ENCODE data around the gene CEP44.
"Not testable (repeated sequence)": the region's sequence is repeated elsewhere in the genome, so short reads cannot be mapped to it uniquely, and the experiment has no call there.

Gene CEP44

DNA sequence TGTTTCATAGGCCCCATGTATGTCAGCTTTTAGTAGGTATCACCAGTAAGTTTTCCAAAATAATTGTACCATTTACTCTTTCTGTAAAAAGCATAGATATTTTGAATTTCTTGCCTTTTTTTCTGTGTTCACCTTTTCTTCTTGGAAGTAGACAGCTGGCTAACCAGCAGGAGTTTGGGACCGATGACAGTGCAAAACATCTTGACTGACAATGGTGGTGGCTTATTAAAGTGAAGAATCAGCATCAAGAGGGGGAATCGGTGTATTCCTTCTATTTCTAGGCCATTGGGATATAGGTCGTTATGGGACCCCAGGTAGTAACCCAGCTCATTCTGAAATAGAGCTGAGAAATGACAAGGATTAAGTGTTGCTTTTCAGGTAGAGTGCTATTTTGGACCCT is 3.2 kb downstream of the CEP44 start:
- FAIRE-seq (no peak), DNase-seq (ENCODE audit: insufficient read length, low spot score) (no peak)
- TF ChIP-seq POLR2A (IDR thresholded peaks at IDR 0.05; ENCODE audit: low read depth, low read length), result no peak

DNA sequence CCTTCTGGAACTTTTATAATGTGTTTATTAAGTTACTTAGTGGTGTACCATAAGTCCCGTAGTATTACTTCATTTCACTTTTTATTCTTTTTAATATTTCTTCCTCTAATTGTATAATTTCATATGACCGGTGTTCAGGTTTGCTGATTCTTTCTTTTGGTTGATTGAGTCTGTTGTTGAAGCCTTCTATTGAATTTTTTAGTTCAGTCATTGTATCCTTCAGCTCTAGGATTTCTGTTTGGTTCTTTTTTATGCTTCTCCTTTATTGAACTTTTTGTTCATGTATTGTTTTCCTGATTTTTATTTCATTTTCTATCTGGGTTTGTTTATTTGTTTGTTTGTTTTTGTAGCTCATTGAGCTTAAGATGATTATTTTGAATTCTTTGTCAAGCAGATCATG is 8.8 kb downstream of the CEP44 start:
- DNase-seq (ENCODE audit: insufficient read length, low spot score) (no peak), FAIRE-seq (no peak)
- TF ChIP-seq POLR2A (IDR thresholded peaks at IDR 0.05; ENCODE audit: low read depth, low read length), result no peak

DNA sequence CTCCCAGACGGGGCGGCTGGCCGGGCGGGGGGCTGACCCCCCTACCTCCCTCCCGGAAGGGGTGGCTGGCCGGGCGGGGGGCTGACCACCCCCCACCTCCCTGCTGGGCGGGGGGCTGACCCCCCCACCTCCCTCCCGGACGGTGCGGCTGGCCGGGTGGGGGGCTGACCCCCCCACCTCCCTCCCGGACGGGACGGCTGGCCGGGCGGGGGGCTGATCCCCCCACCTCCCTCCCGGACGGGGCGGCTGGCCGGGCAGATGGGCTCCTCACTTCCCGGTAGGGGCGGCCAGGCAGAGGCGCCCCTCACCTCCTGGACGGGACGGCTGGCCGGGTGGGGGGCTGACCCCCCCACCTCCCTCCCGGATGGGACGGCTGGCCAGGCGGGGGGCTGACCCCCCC is 10.9 kb downstream of the CEP44 start:
- FAIRE-seq; DNase-seq (ENCODE audit: insufficient read length, low spot score): not testable (repeated sequence)

DNA sequence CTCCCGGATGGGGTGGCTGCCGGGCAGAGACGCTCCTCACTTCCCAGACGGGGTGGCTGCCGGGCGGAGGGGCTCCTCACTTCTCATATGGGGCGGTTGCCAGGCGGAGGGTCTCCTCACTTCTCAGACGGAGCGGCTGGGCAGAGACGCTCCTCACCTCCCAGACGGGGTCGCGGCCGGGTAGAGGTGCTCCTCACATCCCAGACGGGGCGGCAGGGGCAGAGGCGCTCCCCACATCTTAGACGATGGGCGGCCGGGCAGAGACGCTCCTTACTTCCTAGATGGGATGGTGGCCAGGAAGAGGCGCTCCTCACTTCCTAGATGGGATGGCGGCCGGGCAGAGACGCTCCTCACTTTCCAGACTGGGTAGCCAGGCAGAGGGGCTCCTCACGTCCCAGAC is 11.4 kb downstream of the CEP44 start:
- not testable (repeated sequence) for DNase-seq (ENCODE audit: insufficient read length, low spot score); FAIRE-seq

DNA sequence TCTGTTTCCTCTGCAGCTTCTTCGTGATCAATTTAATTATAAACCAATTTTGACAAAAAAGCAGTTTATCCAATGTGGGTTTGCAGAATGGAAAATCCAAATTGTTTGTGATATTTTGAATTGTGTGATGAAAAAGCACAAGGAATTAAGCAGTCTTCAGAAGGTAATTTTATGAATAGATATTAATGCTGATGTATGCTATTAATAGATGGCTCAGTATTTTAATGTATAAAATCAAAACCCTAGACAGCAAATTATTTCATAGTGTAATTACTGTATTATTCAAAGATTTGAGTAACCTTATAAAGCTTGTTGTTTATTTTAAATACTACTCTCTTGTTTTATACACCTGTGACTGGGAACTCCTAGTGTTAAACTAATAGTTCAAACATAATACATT is 20.0 kb downstream of the CEP44 start:
- no peak for TF ChIP-seq POLR2A (IDR thresholded peaks at IDR 0.05; ENCODE audit: low read depth, low read length)
- no peak for FAIRE-seq
- no peak for DNase-seq (ENCODE audit: insufficient read length, low spot score)

DNA sequence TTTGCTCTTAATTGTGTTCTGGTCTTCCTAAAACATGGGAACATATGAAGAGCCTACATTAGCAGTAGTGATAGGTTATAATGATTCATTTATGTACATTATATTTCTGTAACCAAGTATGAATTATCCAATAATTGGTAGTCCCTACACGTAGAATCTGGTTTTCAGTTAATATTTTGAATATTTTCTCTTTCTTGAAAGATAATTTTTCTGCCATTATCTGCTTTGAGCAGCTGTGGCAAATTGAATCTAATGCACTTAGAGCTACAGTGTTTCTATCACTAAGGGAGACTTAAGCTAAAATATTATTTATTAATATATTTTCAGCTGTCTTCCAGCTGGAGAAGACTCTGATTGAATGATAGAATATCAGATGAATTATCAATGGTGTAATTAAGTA is 21.0 kb downstream of the CEP44 start:
- no peak for TF ChIP-seq POLR2A (IDR thresholded peaks at IDR 0.05; ENCODE audit: low read depth, low read length)
- DNase-seq (ENCODE audit: insufficient read length, low spot score) (no peak), FAIRE-seq (no peak)

DNA sequence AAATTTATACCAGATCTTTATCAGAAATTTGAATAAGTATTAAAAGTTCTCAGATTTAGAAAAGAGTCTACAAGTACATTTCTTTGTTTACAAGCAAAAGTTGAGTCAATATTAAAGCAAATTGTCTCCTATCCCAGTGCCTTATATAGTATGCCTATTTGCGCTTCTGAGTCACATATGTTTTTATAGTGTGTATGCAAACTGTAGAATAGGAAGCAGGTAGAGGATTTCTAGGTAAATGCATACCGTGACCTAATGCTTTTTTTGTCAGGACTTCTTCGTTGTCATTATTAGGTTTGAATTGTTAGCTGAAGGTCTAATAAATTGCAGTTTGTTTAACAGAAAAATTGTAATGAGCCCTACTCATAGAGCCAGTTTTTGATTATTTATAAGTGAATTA is 22.2 kb downstream of the CEP44 start:
- FAIRE-seq, result no peak
- TF ChIP-seq POLR2A (IDR thresholded peaks at IDR 0.05; ENCODE audit: low read depth, low read length), result no peak

DNA sequence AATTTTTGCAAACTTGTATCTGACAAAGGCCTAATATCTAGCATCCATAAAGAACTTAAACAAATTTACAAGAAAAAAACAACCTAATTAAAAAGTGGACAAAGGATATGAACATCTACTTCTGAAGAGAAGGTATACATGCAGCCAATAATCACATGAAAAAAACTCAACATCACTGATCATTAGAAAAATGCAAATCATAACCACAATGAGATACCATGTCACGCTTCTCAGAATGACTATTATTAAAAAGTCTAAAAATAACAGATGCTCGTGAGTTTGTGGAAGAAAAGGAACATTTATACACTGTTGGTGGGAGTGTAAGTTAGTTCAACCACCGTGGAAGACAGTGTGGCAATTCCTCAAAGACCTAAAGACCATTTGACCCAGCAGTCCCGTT is 24.0 kb downstream of the CEP44 start:
- no peak for TF ChIP-seq POLR2A (IDR thresholded peaks at IDR 0.05; ENCODE audit: low read depth, low read length)
- DNase-seq (ENCODE audit: insufficient read length, low spot score), result no peak
- FAIRE-seq, result no peak

More for the DNA sequence above, 22.2 kb downstream of the CEP44 start:
- no peak for DNase-seq (ENCODE audit: insufficient read length, low spot score)

DNA sequence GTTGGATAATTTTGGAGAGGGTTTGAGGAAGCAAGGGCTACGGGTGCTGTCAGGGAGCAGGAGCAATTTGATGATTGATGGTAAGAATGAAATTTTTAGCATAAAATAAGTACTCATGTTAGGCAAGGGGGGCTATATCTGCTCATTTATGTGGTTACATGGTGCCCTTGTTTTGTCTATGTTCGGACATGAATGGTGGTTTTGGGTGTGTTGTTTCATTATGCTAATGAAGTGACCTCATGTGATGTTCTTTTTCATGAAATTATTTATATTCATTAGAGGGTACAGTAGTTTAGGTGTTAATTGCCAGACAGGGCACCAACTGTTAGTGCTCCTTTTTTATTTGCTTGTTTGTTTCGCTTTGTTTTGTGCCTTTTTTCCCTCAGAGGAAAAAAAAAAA is 29.3 kb downstream of the CEP44 start:
- no peak for DNase-seq (ENCODE audit: insufficient read length, low spot score)
- no peak for TF ChIP-seq POLR2A (IDR thresholded peaks at IDR 0.05; ENCODE audit: low read depth, low read length)
- no peak for FAIRE-seq

DNA sequence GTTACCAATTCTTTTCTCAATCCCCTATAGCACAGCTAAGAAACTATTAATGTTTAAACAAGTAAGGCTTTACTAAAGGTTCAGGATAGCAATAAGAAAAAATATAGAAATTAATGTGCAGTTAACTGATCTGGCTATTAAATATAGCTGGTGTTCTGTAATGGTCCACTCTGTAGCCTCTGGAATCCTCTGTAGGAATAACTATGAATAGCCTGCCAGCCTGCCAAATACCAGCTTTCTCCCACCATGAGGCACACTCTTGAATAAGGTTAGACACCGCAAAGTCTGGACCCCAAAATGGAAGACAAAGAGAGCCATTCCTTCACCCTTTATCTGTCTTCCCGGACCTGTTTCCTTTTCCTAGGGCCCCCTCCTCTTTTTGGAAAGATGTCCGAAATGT is 30.6 kb downstream of the CEP44 start:
- FAIRE-seq (no peak), DNase-seq (ENCODE audit: insufficient read length, low spot score) (no peak)
- TF ChIP-seq POLR2A (IDR thresholded peaks at IDR 0.05; ENCODE audit: low read depth, low read length), result no peak

DNA sequence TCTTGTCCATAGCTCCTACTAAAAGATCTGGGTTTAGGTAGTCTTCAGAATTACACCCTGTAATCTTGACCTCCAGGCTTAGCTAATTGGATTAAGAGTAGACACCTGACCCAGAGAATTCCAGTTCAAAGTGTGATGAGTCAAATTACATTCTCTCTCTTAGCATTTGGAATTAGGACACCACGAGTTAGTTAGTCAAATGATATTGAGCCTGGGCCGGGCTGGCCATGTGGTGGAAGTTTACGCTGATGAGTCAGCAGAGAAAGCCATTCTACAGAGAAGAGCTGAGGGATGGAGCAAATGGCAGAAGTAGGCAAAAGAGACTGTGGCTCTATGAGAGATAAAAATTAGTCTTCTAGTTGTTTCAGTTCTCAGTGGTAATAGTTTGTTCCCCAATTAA is 31.1 kb downstream of the CEP44 start:
- FAIRE-seq (peak; percentile 60), DNase-seq (ENCODE audit: insufficient read length, low spot score) (no peak)
- TF ChIP-seq POLR2A (IDR thresholded peaks at IDR 0.05; ENCODE audit: low read depth, low read length), result no peak

DNA sequence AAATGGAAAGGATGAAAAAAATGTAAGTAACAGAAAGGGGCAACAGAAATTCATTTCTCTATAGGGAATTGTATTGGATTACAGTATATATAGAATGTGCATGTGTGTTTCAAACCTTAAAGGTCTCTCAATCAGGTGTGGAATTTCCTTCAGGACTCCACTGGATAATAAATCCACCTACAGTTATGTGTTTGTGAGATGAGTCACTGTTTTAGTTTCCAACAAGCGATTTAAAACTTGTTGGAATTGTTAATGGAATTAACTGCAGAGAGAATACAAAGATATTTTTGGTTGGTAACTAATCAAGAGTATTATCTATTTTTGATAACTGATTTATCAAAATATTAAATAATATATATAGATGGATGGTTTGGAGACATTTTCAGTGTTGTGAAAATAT is 32.8 kb downstream of the CEP44 start:
- FAIRE-seq (no peak), DNase-seq (ENCODE audit: insufficient read length, low spot score) (no peak)
- TF ChIP-seq POLR2A (IDR thresholded peaks at IDR 0.05; ENCODE audit: low read depth, low read length), result no peak

DNA sequence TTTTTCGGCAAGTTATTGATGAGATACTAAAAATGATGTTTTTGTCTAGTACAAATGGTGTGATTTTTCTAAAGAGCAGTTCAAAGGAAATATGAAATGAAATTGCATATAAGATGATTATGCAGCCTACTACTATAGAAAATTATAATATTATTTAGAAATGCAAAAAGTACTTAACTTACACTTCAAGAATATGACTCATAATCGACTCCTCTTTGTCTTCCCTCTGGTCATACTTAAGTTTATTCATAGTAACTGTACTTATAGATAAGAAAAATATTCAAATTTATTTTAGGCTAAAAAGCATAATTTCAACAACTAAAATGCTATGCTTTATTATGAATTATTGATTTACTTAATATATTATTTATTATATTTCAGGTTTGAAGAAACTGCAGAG is 33.2 kb downstream of the CEP44 start:
- DNase-seq (ENCODE audit: insufficient read length, low spot score), result no peak
- no peak for FAIRE-seq
- no peak for TF ChIP-seq POLR2A (IDR thresholded peaks at IDR 0.05; ENCODE audit: low read depth, low read length)

DNA sequence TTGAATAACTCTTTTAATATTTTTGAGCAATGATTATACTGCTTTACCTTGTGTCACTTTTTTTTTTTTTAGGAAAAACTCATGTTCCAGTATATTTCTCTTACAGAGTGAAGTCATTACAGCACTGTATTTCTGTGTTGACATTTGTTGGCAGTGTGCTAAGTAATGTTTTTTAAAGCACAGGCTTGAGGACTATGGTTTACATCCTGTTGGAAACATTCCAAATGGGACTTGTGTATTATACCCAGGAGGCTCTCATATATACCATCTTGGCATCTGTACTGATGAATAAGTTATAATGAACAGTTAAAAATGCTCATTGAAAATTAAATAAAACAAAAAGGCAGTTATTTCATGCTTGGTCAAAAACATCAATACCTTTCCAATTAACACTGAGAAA is 33.8 kb downstream of the CEP44 start:
- no peak for TF ChIP-seq POLR2A (IDR thresholded peaks at IDR 0.05; ENCODE audit: low read depth, low read length)
- DNase-seq (ENCODE audit: insufficient read length, low spot score) (no peak), FAIRE-seq (no peak)

DNA sequence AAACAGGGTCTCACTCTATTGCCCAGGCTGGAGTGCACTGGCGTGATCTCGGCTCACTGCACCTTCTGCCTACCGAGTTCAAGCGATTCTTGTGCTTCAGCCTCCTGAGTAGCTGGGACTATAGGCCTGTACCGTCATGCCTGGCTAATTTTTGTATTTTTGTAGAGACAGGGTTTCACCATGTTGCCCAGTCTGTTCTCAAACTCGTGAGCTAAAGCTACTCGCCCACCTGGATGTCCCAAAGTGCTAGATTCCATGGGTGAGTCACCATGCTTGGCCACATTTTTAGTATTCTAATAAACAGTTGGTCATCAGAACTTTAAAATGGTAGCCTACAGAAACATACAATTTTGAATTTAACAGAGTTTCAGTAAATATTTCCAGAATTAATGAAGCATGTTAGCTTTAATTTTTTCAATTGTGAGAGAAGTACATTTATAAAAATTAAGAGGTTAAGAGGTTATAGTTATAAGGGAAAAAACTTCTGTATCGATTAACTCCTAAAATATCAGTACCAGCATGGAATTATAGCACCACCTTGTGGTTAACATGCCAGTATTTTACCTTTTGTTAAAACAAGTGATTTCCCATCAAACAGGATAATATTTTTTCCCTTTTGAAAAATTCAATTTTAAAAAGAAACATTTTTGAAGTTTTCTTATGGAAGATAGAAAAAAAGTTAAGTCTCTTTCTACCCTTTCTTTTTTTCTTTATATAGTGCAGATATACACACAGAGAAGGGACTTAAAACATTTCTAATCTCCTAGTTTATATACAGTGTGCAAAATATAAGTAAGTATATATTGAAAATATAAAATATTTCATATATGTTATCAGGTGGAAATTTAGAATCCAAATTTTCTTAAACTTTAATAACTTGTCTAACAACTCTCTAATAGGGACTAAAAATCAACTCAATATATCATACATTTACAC is 35.4 kb downstream of the CEP44 start:
- DNase-seq (ENCODE audit: insufficient read length, low spot score), result no peak
- FAIRE-seq, result no peak
- TF ChIP-seq POLR2A (IDR thresholded peaks at IDR 0.05; ENCODE audit: low read depth, low read length), result no peak

Data from H54 (cell line).